GM12892 (cell line): ENCODE measurements around the gene MOGAT2.
A peak's percentile ranks its signal among the peaks of the same experiment; 100 is the strongest.

Experiments used
- DNase-seq: peaks from one replicate; pipeline ENCODE4 v3.0.0; 2011; ENCODE audit not compliant: insufficient read length
- FAIRE-seq: peaks from 2 replicates; lab custom pipeline; 2011; peaks lifted over from hg19 to GRCh38; lab: Jason Lieb, UNC
- POLR2A ChIP-seq: IDR thresholded peaks from 2 replicates; pipeline ENCODE4 v1.6.1; 2011; ENCODE audit warnings: low read depth, low read length, control low read depth
- POLR2AphosphoS5 ChIP-seq: IDR thresholded peaks from 2 replicates; pipeline ENCODE4 v1.6.1; 2011; ENCODE audit warnings: low read depth, low read length, control low read depth
- TAF1 ChIP-seq: IDR thresholded peaks from 2 replicates; pipeline ENCODE4 v1.6.1; 2011; ENCODE audit warnings: low read depth, mild to moderate bottlenecking, control low read depth, low read length, borderline replicate concordance

MOGAT2 gene

GRCh38 chr11:75765116-75765515 lies 47.5 kb downstream of the MOGAT2 start:
- TF ChIP-seq POLR2AphosphoS5, result no peak
- no peak for TF ChIP-seq TAF1
- TF ChIP-seq POLR2A, result no peak
- no peak for FAIRE-seq
- DNase-seq, result no peak

- FAIRE-seq, result no peak
- TF ChIP-seq POLR2AphosphoS5 (no peak), POLR2A (no peak), TAF1 (no peak)
- no peak for DNase-seq
Observed at GRCh38 chr11:75766443-75767227, 49.0 kb downstream of the MOGAT2 start.

GRCh38 chr11:75767228-75767572 lies 49.6 kb downstream of the MOGAT2 start:
- DNase-seq (no peak), FAIRE-seq (no peak)
- TF ChIP-seq TAF1 (no peak), POLR2AphosphoS5 (no peak), POLR2A (no peak)

- TF ChIP-seq POLR2AphosphoS5 (no peak), POLR2A (no peak), TAF1 (no peak)
- DNase-seq (no peak), FAIRE-seq (no peak)
Observed at GRCh38 chr11:75767793-75768111, 50.1 kb downstream of the MOGAT2 start.

GRCh38 chr11:75768112-75768908 lies 50.7 kb downstream of the MOGAT2 start, which contains the start of gene DGAT2:
TSS of gene DGAT2 (plus strand) at chr11:75768778. CDS start at chr11:75768992, 214 bp downstream.
- DNase-seq (peak; percentile 83), FAIRE-seq (peak; percentile 85)
- TF ChIP-seq POLR2A, result peak; percentile 79
- TF ChIP-seq POLR2AphosphoS5, result peak; percentile 68
- peak; percentile 36; the same call in 1 of the 2 replicates for TF ChIP-seq TAF1

- DNase-seq, result peak; percentile 31
- FAIRE-seq, result peak; percentile 27
Observed at GRCh38 chr11:75768909-75769771, 51.5 kb downstream of the MOGAT2 start.

GRCh38 chr11:75770102-75770501 lies 52.5 kb downstream of the MOGAT2 start:
- DNase-seq (no peak), FAIRE-seq (no peak)
- no peak for TF ChIP-seq POLR2A
- no peak for TF ChIP-seq TAF1
- TF ChIP-seq POLR2AphosphoS5, result no peak

More at GRCh38 chr11:75768909-75769771, 51.5 kb downstream of the MOGAT2 start:
- TF ChIP-seq POLR2A (no peak), TAF1 (no peak), POLR2AphosphoS5 (no peak)

GRCh38 chr11:75771646-75772410 lies 54.2 kb downstream of the MOGAT2 start:
- TF ChIP-seq POLR2A, result no peak
- no peak for TF ChIP-seq POLR2AphosphoS5
- no peak for TF ChIP-seq TAF1
- FAIRE-seq (peak; percentile 54), DNase-seq (no peak)

- DNase-seq (peak; percentile 75), FAIRE-seq (peak; percentile 100)
- TF ChIP-seq POLR2AphosphoS5, result no peak
- TF ChIP-seq POLR2A, result no peak
- no peak for TF ChIP-seq TAF1
Observed at GRCh38 chr11:75773595-75774353, 56.1 kb downstream of the MOGAT2 start.
